GM18861 (cell line): ENCODE data around the gene GGN.

Experiments used
- ATAC-seq: cut with Tn5 transposase; IDR thresholded peaks from one replicate; pipeline ENCODE4 v1.9.1; 2021; ENCODE audit not compliant: unreplicated experiment

The GGN gene

GRCh38 chr19:38388349-38389100, 691 bp upstream of the GGN start, which contains the start of gene SPRED3:
Gene SPRED3 (plus strand): TSS chr19:38388697. CDS start chr19:38390303, 1,606 bp downstream.
- no peak for ATAC-seq

GRCh38 chr19:38386971-38387549, 774 bp downstream of the GGN start:
- no peak for ATAC-seq

- ATAC-seq = no peak
Measured at GRCh38 chr19:38386300-38386970, 1.4 kb downstream of the GGN start.

- ATAC-seq = no peak
Measured at GRCh38 chr19:38385804-38386257, 2.0 kb downstream of the GGN start.

- no peak for ATAC-seq
Measured at GRCh38 chr19:38385057-38385803, 2.6 kb downstream of the GGN start.

- no peak for ATAC-seq
Measured at GRCh38 chr19:38384209-38385027, 3.4 kb downstream of the GGN start.

GRCh38 chr19:38383743-38384142, 4.1 kb downstream of the GGN start:
- ATAC-seq = no peak

GRCh38 chr19:38383184-38383583, 4.7 kb downstream of the GGN start:
- ATAC-seq = no peak

GRCh38 chr19:38381138-38381537, 6.7 kb downstream of the GGN start:
- ATAC-seq = no peak

GRCh38 chr19:38378866-38379265, 9.0 kb downstream of the GGN start:
- ATAC-seq = no peak

GRCh38 chr19:38377052-38377451, 10.8 kb downstream of the GGN start:
- ATAC-seq = no peak

GRCh38 chr19:38376576-38376975, 11.3 kb downstream of the GGN start:
- no peak for ATAC-seq

- ATAC-seq = no peak
Measured at GRCh38 chr19:38375748-38376147, 12.1 kb downstream of the GGN start.

GRCh38 chr19:38375098-38375493, 12.7 kb downstream of the GGN start:
- no peak for ATAC-seq

GRCh38 chr19:38374332-38375097, 13.3 kb downstream of the GGN start, which contains the start of gene PSMD8:
Gene PSMD8 (plus strand): TSS chr19:38374571. CDS start chr19:38374602, 31 bp downstream.
- ATAC-seq = peak; percentile 94

GRCh38 chr19:38373907-38374331, 13.9 kb downstream of the GGN start:
- ATAC-seq = no peak

- no peak for ATAC-seq
Measured at GRCh38 chr19:38371081-38371480, 16.8 kb downstream of the GGN start.

GRCh38 chr19:38370299-38370698, 17.5 kb downstream of the GGN start:
- ATAC-seq = no peak

- no peak for ATAC-seq
Measured at GRCh38 chr19:38369584-38369983, 18.2 kb downstream of the GGN start.

GRCh38 chr19:38367041-38367440, 20.8 kb downstream of the GGN start:
- no peak for ATAC-seq
